Keratinocyte (primary cell): ENCODE results near the gene FILIP1. TPM values are rescaled to one million over a fixed set of nuclear protein-coding genes. Genes with fewer than 3 reads are reported as not detected.

Experiments
- DNase-seq: peaks from one replicate; pipeline ENCODE4 v3.0.0-alpha.2; 2011; ENCODE audit warnings: low read depth, missing footprints, low spot score
- FAIRE-seq: peaks from 2 replicates; lab custom pipeline; 2011; peaks lifted over from hg19 to GRCh38; lab: Jason Lieb, UNC
- H2AFZ ChIP-seq: 2 replicates; pipeline ENCODE4 v1.6.0; 2012; ENCODE audit warnings: low read length, control low read depth, inconsistent platforms; ENCODE audit not compliant: control insufficient read depth
- H3K27ac ChIP-seq: 2 replicates; pipeline ENCODE4 v1.5.1; 2011; ENCODE audit warnings: low read length; ENCODE audit not compliant: control insufficient read depth, insufficient read depth
- H3K27me3 ChIP-seq: 3 replicates; pipeline ENCODE4 v1.6.0; 2011; ENCODE audit warnings: low read length; ENCODE audit not compliant: control insufficient read depth, insufficient read depth; ENCODE audit errors: extremely low read depth
- H3K36me3 ChIP-seq, 2 experiments: 2 replicates in 1 of 2; 3 replicates in 1 of 2; pipeline ENCODE4 v1.5.1; 2011; ENCODE audit warnings: low read length in 2 of 2, mild to moderate bottlenecking in 1 of 2; ENCODE audit not compliant: control insufficient read depth in 2 of 2, insufficient read depth in 2 of 2; ENCODE audit errors: extremely low read depth in 1 of 2
- H3K4me1 ChIP-seq: 3 replicates; pipeline ENCODE4 v1.5.1; 2011; ENCODE audit warnings: low read length; ENCODE audit not compliant: control insufficient read depth, insufficient read depth; ENCODE audit errors: extremely low read depth
- H3K4me2 ChIP-seq: 3 replicates; pipeline ENCODE4 v1.6.0; 2011; ENCODE audit warnings: low read depth, low read length; ENCODE audit not compliant: control insufficient read depth, insufficient read depth; ENCODE audit errors: extremely low read depth
- H3K4me3 ChIP-seq, 3 experiments: fragments of 200-600 bp in 1 of 3; sonication (generic) in 1 of 3; 2 replicates in 2 of 3; 3 replicates in 1 of 3; pipeline ENCODE4 v1.5.1; 2011 to 2016; ENCODE audit warnings: low read length in 3 of 3, mild to moderate bottlenecking in 3 of 3, control low read depth in 2 of 3, inconsistent platforms in 1 of 3, low read depth in 1 of 3, mixed read lengths in 1 of 3, mixed run types in 1 of 3, moderate library complexity in 1 of 3; ENCODE audit not compliant: control insufficient read depth in 2 of 3, insufficient read depth in 2 of 3; ENCODE audit errors: extremely low read depth in 1 of 3
- H3K79me2 ChIP-seq: 2 replicates; pipeline ENCODE4 v1.6.0; 2012; ENCODE audit warnings: low read length; ENCODE audit not compliant: control insufficient read depth, insufficient read depth
- H3K9ac ChIP-seq: 3 replicates; pipeline ENCODE4 v1.6.0; 2011; ENCODE audit warnings: low read length; ENCODE audit not compliant: control insufficient read depth, insufficient read depth; ENCODE audit errors: extremely low read depth
- H3K9me1 ChIP-seq: 3 replicates; pipeline ENCODE4 v1.6.0; 2011; ENCODE audit warnings: low read length; ENCODE audit not compliant: control insufficient read depth, insufficient read depth; ENCODE audit errors: extremely low read depth
- H3K9me3 ChIP-seq: 2 replicates; pipeline ENCODE4 v1.5.1; 2012; ENCODE audit warnings: low read depth, low read length; ENCODE audit not compliant: control insufficient read depth
- H4K20me1 ChIP-seq: 3 replicates; pipeline ENCODE4 v1.6.0; 2011; ENCODE audit warnings: low read length; ENCODE audit not compliant: control insufficient read depth, insufficient read depth; ENCODE audit errors: extremely low read depth
- EZH2 ChIP-seq: IDR thresholded peaks from one replicate; pipeline ENCODE4 v1.6.1; 2012; ENCODE audit warnings: inconsistent platforms, mild to moderate bottlenecking, low read length, moderate library complexity
- dilution Hi-C: fragments of 300-500 bp; cut with MboI; formaldehyde crosslinking; loops from one replicate; pipeline ENCODE4 v1.7.0; 2020; ENCODE audit warnings: low sequenced_read_pairs; ENCODE audit not compliant: extremely low pct_ligation_motif_present
- polyA plus RNA-seq, 5 experiments: library from polyadenylated mRNA; depleted of rRNA in 3 of 5; stranded (reverse) in 3 of 5; stranded (forward) in 1 of 5; unstranded in 1 of 5; fragments of >200 nt; gene quantifications; 1 replicate in 1 of 5; 2 replicates in 3 of 5; 3 replicates in 1 of 5; pipeline versions ENCODE4 v1.2.1 to v1.2.3, GENCODE V29; 2011 to 2012; ENCODE audit warnings: missing spikeins in 2 of 5, low read depth in 1 of 5, low replicate concordance in 1 of 5
- TF ChIP-seq, protein P1 (sequence below), 3 experiments: IDR thresholded peaks in 1 of 3; conservative IDR thresholded peaks in 1 of 3; optimal IDR thresholded peaks in 1 of 3; 2 replicates in 2 of 3; 3 replicates in 1 of 3; pipeline versions ENCODE3 to v1.5.1; 2011; ENCODE audit warnings: low read length in 3 of 3, mild to moderate bottlenecking in 3 of 3, moderate library complexity in 2 of 3, control low read depth in 1 of 3, inconsistent platforms in 1 of 3; ENCODE audit not compliant: insufficient read depth in 2 of 3; ENCODE audit errors: extremely low read depth in 1 of 3

FILIP1 gene
- polyA plus RNA-seq, 1 donor (not counting 4 experiments of a cell fraction or from before 2014, with no cell fraction given) = 0.01 TPM

DNA sequence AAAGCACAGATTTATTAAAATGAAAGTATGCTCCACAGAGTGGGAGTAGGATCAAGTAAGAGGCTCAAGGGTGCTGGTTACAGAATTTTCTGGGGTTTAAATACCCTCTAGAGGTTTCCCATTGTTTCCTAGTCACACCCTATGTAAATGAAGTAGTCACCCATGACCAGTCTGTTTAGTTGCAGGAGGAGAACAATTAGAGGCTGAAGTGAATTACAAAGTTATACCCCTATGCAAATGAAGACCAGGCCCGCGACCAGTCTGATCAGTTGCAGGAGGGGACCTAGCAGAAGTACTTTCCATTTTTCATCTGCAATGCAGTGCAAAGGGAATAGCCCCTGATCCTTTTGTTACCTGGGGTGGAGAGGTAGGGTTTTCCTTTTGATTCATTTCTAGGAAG, 11.8 kb upstream of the FILIP1 start:
- Histone ChIP-seq H3K9me1 (no peaks in the 10 kb centered on the region), H4K20me1 (no peaks in the 10 kb centered on the region), H3K4me2 (no peak overlapping the region), H3K4me3 (no peak overlapping the region), H3K9ac (no peak overlapping the region), H2AFZ (no peak overlapping the region), H3K27me3 (no peaks in the 10 kb centered on the region), H3K79me2 (no peaks in the 10 kb centered on the region), H3K27ac (no peak overlapping the region), H3K9me3 (no peaks in the 10 kb centered on the region), H3K36me3 (no peaks in the 10 kb centered on the region), H3K4me1 (no peaks in the 10 kb centered on the region)
- FAIRE-seq (no peak), DNase-seq (no peak)
- dilution Hi-C loops = no loop called here
- TF ChIP-seq, protein P1, sequence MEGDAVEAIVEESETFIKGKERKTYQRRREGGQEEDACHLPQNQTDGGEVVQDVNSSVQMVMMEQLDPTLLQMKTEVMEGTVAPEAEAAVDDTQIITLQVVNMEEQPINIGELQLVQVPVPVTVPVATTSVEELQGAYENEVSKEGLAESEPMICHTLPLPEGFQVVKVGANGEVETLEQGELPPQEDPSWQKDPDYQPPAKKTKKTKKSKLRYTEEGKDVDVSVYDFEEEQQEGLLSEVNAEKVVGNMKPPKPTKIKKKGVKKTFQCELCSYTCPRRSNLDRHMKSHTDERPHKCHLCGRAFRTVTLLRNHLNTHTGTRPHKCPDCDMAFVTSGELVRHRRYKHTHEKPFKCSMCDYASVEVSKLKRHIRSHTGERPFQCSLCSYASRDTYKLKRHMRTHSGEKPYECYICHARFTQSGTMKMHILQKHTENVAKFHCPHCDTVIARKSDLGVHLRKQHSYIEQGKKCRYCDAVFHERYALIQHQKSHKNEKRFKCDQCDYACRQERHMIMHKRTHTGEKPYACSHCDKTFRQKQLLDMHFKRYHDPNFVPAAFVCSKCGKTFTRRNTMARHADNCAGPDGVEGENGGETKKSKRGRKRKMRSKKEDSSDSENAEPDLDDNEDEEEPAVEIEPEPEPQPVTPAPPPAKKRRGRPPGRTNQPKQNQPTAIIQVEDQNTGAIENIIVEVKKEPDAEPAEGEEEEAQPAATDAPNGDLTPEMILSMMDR (optimal IDR thresholded peaks at IDR 0.05 in 1 of 3, IDR thresholded peaks at IDR 0.05 in 1 of 3, conservative IDR thresholded peaks at IDR 0.05 in 1 of 3; ENCODE audit: extremely low read depth in 1 of 3, insufficient read depth in 2 of 3, low read length in 3 of 3) = no peak
- TF ChIP-seq EZH2 = no peak

DNA sequence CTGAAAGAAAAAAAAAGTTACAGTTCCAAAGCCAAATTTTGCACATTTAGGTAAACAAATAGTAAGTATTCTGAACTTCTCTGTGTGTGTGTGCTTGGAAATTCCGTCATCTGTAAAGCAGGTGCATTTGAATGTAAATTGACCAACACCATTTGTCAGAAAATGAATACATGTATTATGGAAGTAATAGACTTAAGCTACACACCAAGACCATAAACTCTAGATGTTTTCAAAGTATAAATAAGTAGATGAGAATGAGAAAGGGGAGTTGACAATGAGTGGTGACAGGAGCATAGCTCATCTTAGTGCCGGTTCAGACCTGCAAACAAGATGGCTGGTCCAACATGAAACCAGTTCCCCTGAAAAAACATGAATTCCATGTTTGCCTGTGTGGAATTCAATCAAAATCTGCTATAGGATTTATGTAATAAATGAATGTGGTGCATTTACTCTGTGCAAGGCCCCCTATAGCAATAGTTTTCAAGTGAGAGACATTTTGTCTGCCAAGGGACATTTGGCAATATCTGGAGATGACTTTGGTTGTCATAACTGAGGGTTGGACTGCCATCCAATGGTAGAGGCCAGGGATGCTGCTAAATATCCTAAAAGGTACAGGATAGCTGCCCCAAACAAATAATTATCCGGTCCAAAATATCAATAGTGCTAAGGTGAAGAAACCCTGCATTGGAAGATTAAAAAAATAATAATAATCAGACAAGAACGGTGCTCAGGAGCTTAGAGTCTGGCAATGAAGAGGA, 11.0 kb upstream of the FILIP1 start:
- no peaks in the 10 kb centered on the region for H3K9me1 ChIP-seq
- no peaks in the 10 kb centered on the region for H4K20me1 ChIP-seq
- H2AFZ ChIP-seq = no peak overlapping the region
- no peaks in the 10 kb centered on the region for H3K27me3 ChIP-seq
- H3K4me3 ChIP-seq = no peak overlapping the region
- H3K4me2 ChIP-seq = no peak overlapping the region
- TF ChIP-seq, protein P1 (optimal IDR thresholded peaks at IDR 0.05 in 1 of 3, IDR thresholded peaks at IDR 0.05 in 1 of 3, conservative IDR thresholded peaks at IDR 0.05 in 1 of 3; ENCODE audit: extremely low read depth in 1 of 3, insufficient read depth in 2 of 3, low read length in 3 of 3) = peak in 2 of 3 experiments; percentile 23 to 35
- TF ChIP-seq EZH2 = no peak
- no peak overlapping the region for H3K27ac ChIP-seq
- no peak overlapping the region for H3K9ac ChIP-seq
- dilution Hi-C loops = loop anchor here (5.0 kb wide), 1 partner anchor 33 kb away; no protein-coding TSS in a partner anchor
- DNase-seq (no peak), FAIRE-seq (no peak)
- no peaks in the 10 kb centered on the region for H3K36me3 ChIP-seq
- H3K4me1 ChIP-seq = no peaks in the 10 kb centered on the region
- H3K79me2 ChIP-seq = no peaks in the 10 kb centered on the region
- H3K9me3 ChIP-seq = no peaks in the 10 kb centered on the region
